Hematopoietic multipotent progenitor cell treated with erythropoietin and hydrocortisone succinate and interleukin-3 and kit ligand, for 8 days (in vitro differentiated cells): ENCODE data around the gene POR.

Source experiments
- DNase-seq: peaks from one replicate; pipeline ENCODE4 v3.0.0-alpha.2; 2015

POR gene

GRCh38 chr7:75980430-75981202 is 65.7 kb downstream of the POR start:
- DNase-seq, result no peak

GRCh38 chr7:75981203-75981452 is 66.2 kb downstream of the POR start:
- no peak for DNase-seq

GRCh38 chr7:75981453-75982305 is 66.7 kb downstream of the POR start:
- DNase-seq, result no peak

GRCh38 chr7:75982306-75983064 is 67.5 kb downstream of the POR start:
- DNase-seq, result no peak

- DNase-seq, result no peak
Observed at GRCh38 chr7:75983471-75984129, 68.6 kb downstream of the POR start.

GRCh38 chr7:75984130-75985008 is 69.4 kb downstream of the POR start:
- DNase-seq, result no peak

GRCh38 chr7:75985009-75985517 is 70.1 kb downstream of the POR start:
- no peak for DNase-seq

- peak; percentile 14 for DNase-seq
Observed at GRCh38 chr7:75985518-75986146, 70.7 kb downstream of the POR start.

GRCh38 chr7:75986147-75986781 is 71.3 kb downstream of the POR start:
- DNase-seq, result no peak

- no peak for DNase-seq
Observed at GRCh38 chr7:75987026-75987804, 72.3 kb downstream of the POR start.

GRCh38 chr7:75987805-75988567 is 73.0 kb downstream of the POR start:
- no peak for DNase-seq

GRCh38 chr7:75988568-75989499 is 73.9 kb downstream of the POR start:
- DNase-seq, result no peak

- DNase-seq, result no peak
Observed at GRCh38 chr7:75989500-75990388, 74.8 kb downstream of the POR start.

GRCh38 chr7:75991531-75992082 is 76.7 kb downstream of the POR start:
- DNase-seq, result no peak

- DNase-seq, result no peak
Observed at GRCh38 chr7:75992083-75992755, 77.3 kb downstream of the POR start.
